ENCODE measurements around the gene ZNF729.
"Not testable (repeated sequence)": the region's sequence is repeated elsewhere in the genome, so short reads cannot be mapped to it uniquely, and the experiment has no call there.

The ZNF729 gene

DNA sequence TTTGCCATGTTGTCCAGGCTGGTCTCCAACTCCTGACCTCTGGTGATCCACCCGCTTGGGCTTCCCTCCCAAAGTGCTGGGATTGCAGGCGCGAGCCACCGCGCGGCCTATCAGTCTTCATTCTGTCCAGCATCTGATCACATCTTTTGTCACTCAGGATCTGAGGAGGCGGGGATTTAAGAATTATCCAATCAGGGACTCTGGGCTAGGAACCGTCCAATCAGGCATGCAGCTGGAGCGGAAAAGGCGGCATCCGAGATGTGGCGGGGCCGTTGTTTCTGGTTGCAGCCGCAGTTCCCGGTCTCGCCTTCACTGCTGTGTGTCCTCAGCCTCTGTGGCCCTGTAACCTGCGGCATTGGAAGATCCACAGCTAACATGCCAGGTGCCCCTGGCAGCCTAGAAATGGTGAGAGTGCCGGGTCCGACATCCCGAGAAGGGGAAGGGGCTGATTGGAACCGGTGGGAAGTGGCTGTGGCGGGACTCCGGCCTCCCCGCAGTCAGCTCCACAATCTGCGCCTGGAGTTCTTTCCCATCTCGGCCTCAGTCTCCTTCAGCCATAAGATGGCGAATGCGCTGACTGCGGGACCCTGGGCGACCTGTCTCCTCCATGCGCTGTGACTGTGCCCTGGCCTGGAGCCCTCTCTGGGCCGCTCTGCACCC is at the start of gene ZNF729:
TSS of gene ZNF729 (plus strand) at position 291 of the 660 bp plus-strand sequence. CDS start at position 376, 85 bp downstream.
- DNase-seq (ENCODE audit: extremely low read depth, low read depth), result no peak
- TF ChIP-seq, protein P1, sequence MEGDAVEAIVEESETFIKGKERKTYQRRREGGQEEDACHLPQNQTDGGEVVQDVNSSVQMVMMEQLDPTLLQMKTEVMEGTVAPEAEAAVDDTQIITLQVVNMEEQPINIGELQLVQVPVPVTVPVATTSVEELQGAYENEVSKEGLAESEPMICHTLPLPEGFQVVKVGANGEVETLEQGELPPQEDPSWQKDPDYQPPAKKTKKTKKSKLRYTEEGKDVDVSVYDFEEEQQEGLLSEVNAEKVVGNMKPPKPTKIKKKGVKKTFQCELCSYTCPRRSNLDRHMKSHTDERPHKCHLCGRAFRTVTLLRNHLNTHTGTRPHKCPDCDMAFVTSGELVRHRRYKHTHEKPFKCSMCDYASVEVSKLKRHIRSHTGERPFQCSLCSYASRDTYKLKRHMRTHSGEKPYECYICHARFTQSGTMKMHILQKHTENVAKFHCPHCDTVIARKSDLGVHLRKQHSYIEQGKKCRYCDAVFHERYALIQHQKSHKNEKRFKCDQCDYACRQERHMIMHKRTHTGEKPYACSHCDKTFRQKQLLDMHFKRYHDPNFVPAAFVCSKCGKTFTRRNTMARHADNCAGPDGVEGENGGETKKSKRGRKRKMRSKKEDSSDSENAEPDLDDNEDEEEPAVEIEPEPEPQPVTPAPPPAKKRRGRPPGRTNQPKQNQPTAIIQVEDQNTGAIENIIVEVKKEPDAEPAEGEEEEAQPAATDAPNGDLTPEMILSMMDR (IDR thresholded peaks at IDR 0.05; ENCODE audit: low read depth, low read length), result no peak

DNA sequence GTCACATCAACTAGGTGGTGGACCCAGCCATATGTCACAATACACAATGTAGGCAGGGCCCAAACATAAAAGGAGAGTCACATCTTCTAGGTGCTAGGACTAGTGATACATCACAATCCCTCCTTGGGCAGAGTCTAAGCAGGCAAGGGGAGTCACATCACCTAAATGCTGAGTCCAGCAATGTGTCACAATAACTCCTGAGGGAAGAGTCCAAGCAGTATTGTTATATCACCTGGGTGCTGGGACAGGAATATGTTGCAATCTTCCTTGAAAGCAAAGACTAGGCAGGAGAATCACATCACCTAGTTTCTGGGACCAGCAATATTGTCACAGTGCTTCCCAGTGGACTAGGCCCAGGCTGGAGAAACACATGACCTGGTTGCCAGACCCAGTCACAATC is 29.4 kb upstream of the ZNF729 start:
- DNase-seq (ENCODE audit: extremely low read depth, low read depth), result no peak
- TF ChIP-seq, protein P1 (IDR thresholded peaks at IDR 0.05; ENCODE audit: low read depth, low read length), result no peak

DNA sequence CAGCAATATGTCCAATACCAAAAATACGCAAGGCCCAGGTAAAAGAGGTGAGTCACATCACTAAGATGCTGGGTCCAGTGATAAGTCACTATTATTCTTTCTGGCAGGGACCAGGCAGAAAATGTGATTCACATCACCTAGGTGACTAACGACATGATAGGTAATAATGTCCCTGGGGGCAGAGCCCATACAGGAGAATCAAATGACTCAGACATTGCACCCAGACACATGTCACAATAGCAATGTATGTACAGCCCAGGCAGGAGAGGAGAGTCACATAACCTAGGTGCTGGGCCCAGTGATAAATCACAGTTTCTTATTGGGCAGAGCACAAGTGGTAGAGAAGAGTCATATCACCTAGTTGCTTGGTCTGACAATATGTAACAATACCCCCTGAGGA is 28.9 kb upstream of the ZNF729 start:
- TF ChIP-seq, protein P1 (IDR thresholded peaks at IDR 0.05; ENCODE audit: low read depth, low read length), result no peak
- DNase-seq (ENCODE audit: extremely low read depth, low read depth), result no peak

DNA sequence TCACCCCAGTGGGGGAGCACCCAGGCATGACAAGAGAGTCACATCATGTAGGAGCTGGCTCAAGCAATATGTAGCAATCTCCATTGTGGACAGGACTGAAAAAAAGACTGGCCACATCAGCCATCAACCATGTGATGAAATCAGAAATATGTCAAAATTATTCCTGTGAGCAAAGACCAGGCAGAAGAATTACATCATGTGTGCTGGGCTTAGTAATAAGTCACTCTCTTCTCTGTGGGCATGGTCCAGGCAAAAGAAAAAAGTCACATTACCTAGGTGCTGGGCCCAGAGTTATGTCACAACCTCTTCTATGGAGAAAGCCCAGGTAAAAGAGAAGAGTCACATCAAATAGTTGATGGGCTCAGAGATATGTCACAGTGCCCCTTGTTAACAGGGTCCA is 28.3 kb upstream of the ZNF729 start:
- no peak for DNase-seq (ENCODE audit: extremely low read depth, low read depth)
- TF ChIP-seq, protein P1 (IDR thresholded peaks at IDR 0.05; ENCODE audit: low read depth, low read length), result no peak

DNA sequence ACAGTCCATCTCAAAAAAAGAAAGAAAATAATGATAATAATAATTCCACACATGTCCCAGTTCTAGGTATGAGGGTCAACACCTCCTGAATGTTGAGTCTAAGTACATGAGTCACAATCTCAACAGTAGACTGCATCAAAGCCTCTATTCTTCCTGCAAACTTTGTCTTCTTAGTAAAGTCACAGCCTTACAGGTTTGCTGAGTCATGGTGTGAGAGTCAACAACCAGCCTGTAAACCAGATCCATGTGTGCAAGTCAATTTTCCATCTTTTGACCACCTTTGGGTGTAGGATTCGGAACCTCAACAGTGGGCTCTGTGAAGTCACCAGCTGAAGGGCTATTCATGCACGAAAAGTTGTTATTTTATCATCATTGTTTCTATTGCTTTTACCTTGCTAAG is 25.7 kb upstream of the ZNF729 start:
- TF ChIP-seq, protein P1 (IDR thresholded peaks at IDR 0.05; ENCODE audit: low read depth, low read length), result no peak
- no peak for DNase-seq (ENCODE audit: extremely low read depth, low read depth)

DNA sequence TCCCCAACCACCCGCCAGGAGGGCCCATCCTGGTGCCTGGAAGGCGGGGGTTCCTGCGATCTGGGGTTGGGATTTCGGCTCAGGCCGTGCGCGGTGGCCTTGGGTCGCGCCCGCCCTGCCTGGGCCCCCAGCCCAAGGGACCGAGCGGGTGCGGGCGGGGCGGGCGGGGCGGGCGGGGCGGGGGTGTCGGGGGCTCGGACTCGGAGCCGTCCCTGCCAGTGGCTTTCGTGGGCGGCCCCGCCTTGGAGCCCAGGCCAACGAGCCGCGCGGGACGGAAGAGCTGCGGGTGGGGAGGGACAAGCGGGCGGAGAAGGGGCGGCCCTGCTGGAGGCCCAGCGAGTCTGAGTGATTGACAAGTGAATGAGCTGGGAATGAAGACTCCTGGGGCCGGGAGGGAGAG is 24.6 kb upstream of the ZNF729 start:
- no peak for DNase-seq (ENCODE audit: extremely low read depth, low read depth)
- TF ChIP-seq, protein P1 (IDR thresholded peaks at IDR 0.05; ENCODE audit: low read depth, low read length), result no peak

DNA sequence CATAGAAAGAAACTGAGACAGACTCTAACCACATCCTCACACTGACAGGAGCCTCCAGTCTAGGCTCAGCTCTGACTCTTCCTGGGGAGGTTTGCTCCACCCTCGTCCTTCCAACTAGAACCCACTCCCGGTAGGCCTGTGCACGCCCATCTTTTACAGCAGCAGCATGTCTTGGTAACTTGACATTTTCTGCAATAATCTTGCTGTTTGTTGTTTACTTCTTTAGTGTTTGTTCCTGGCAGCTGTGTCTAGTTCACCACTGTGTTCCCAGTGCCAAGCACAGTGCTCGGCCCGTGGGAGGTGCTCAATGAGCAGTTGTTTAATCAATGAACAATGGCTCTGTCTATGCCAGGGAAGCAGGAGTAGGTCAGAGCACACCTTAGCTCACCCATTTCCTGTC is 23.1 kb upstream of the ZNF729 start:
- DNase-seq (ENCODE audit: extremely low read depth, low read depth), result no peak
- TF ChIP-seq, protein P1 (IDR thresholded peaks at IDR 0.05; ENCODE audit: low read depth, low read length), result no peak

DNA sequence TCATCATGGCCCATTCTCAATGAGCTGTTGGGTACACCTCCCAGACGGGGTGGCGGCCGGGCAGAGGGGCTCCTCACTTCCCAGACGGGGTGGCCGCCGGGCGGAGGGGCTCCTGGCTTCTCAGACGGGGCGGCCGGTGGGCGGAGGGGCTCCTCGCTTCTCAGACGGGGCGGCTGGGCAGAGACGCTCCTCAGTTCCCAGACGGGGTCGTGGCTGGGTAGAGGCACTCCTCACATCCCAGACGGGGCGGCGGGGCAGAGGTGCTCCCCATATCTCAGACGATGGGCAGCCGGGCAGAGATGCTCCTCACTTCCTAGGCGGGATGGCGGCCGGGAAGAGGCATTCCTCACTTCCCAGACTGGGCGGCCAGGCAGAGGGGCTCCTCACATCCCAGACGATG is 35.3 kb downstream of the ZNF729 start:
- DNase-seq (ENCODE audit: extremely low read depth, low read depth), result not testable (repeated sequence)

Data from AG09319 (cell line).